ENCODE results near the gene MRPL12. TPM values are rescaled to one million over a fixed set of nuclear protein-coding genes. Genes with fewer than 3 reads are reported as not detected.

MRPL12 gene
- polyA plus RNA-seq, 1 donor: 55.2 TPM

- DNase-seq: no peak
These were observed 1.7 kb upstream of the MRPL12 start for GRCh38 chr17:81701288-81702071.

- no peak for DNase-seq
These were observed 834 bp downstream of the MRPL12 start for GRCh38 chr17:81703747-81704654.

GRCh38 chr17:81705518-81706231, 2.5 kb downstream of the MRPL12 start:
- DNase-seq: no peak

- no peak for DNase-seq
These were observed 3.1 kb downstream of the MRPL12 start for GRCh38 chr17:81706232-81706611.

GRCh38 chr17:81706757-81707624, 3.8 kb downstream of the MRPL12 start:
- DNase-seq: no peak

GRCh38 chr17:81707725-81708646, 4.8 kb downstream of the MRPL12 start:
- no peak for DNase-seq

GRCh38 chr17:81708739-81709185, 5.6 kb downstream of the MRPL12 start:
- DNase-seq: no peak

- no peak for DNase-seq
These were observed 7.5 kb downstream of the MRPL12 start for GRCh38 chr17:81710514-81711308.

GRCh38 chr17:81711814-81712467, 8.8 kb downstream of the MRPL12 start, which contains the start of gene SLC25A10:
Gene SLC25A10 (plus strand): TSS chr17:81712284. CDS start chr17:81712427, 143 bp downstream.
- peak; percentile 84 for DNase-seq

GRCh38 chr17:81712468-81713003, 9.4 kb downstream of the MRPL12 start:
- no peak for DNase-seq

GRCh38 chr17:81713004-81713555, 9.9 kb downstream of the MRPL12 start:
- DNase-seq: no peak

- DNase-seq: no peak
These were observed 10.6 kb downstream of the MRPL12 start for GRCh38 chr17:81713556-81714411.

GRCh38 chr17:81714412-81715106, 11.4 kb downstream of the MRPL12 start:
- no peak for DNase-seq

- no peak for DNase-seq
These were observed 12.1 kb downstream of the MRPL12 start for GRCh38 chr17:81715107-81715871.

- DNase-seq: no peak
These were observed 12.9 kb downstream of the MRPL12 start for GRCh38 chr17:81715872-81716673.

All from hindlimb muscle (tissue), 1 donor.